NCI-H2107 treated with DMSO at 0.1 percent for 48 hours (cell line): ENCODE measurements around the gene SYT13.

Experiments used
- DNase-seq: peaks from one replicate; lab custom pipeline; 2025; ENCODE audit not compliant: unreplicated experiment; lab: John Stamatoyannopoulos, UW

Gene SYT13, protein sequence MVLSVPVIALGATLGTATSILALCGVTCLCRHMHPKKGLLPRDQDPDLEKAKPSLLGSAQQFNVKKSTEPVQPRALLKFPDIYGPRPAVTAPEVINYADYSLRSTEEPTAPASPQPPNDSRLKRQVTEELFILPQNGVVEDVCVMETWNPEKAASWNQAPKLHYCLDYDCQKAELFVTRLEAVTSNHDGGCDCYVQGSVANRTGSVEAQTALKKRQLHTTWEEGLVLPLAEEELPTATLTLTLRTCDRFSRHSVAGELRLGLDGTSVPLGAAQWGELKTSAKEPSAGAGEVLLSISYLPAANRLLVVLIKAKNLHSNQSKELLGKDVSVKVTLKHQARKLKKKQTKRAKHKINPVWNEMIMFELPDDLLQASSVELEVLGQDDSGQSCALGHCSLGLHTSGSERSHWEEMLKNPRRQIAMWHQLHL

DNA sequence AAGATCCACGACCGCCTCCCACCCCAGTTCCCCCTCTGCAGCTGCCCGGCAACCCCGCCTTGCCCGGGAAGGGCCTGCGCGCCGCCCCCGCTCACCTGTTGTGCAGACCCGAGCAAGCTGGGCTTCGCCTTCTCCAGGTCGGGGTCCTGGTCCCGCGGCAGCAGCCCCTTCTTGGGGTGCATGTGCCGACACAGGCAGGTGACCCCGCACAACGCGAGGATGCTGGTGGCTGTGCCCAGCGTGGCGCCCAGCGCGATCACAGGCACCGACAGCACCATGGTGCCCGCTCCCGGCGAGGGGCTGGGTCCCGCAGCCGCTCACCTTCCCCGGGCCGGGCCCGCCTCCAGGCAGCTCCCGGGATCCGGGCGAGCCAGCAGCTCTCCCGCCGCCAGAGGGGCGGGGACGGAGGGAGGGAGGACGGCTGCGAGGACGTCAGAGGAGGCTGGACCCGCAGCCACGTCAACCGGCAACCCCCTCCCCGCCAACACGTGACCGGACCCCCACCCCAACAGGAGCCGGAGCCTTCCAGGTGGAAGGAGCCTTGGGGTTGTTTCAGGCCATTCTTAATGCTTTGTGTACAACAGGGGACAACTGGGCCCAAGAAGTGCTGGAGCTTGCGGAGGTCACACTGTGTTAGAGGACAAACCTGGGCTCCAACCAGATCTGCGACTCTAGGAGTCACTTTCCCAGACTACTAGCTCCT lies at the start of gene SYT13:
Gene SYT13, minus strand, starts transcription at position 412 of the 703 bp plus-strand sequence. Its CDS starts 134 bp downstream, at position 278.
- no peak for DNase-seq

DNA sequence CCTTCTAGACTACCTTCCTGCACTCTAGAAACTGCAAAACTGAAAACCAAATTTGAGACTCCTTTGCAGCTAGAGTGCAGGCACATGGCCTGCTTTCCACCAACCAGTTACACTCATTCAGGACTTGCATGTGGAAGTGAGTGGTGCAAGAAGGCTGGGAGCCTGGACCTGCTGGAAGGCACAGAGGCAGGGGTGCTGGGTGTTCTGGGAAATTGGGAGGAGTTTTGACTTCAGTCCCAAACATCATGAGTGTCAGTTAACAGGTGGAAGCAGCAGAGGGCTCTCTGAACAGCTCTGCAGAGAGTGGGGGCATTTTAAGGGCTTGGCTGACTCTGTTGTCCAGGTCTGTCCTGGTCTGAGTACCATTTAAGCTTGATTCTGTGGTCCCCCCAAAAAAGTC lies 49.3 kb upstream of the SYT13 start:
- no peak for DNase-seq

DNA sequence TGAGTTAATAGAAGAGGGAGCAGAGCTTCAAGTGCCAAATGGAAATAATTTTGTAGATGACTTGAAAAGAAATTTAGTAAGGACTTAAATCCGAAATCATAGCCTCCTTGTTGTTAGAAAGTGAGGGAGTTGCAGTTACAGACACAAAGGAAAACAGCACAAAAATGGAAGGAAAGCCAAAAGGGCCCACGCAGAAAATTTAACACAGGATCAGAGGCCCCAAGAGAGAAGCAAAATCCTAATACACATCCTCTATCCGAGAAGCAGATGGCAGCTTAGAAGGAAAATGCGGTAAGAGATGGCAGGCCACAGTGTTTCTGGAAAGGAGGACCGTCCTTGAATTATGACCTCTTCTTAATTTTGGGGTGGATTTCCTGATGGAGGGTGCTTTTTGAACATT lies 48.7 kb upstream of the SYT13 start:
- DNase-seq, result no peak

DNA sequence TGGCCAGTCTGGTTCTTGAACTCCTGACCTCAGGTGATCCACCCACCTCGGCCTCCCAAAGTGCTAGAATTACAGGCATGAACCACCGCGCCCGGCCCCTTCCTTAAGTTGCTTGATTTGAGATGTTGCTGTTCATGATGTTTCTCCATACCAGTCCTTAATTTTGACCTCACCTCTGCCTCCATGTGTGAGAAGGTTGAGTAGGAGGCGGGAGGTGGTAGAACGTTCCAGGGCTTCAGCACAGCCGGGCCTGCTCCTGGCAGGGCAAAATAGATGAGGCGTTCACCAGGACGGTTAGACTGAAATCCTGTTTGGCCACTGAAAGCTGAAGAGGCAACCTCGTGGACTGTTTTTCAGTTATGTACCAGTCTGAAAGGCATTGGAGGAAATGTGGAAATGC lies 48.3 kb upstream of the SYT13 start:
- DNase-seq, result no peak

GRCh38 chr11:45333001-45333971 lies 47.1 kb upstream of the SYT13 start:
- DNase-seq, result no peak

GRCh38 chr11:45332276-45332934 lies 46.3 kb upstream of the SYT13 start:
- DNase-seq, result peak; percentile 19

GRCh38 chr11:45331839-45332238 lies 45.7 kb upstream of the SYT13 start:
- DNase-seq, result no peak

DNA sequence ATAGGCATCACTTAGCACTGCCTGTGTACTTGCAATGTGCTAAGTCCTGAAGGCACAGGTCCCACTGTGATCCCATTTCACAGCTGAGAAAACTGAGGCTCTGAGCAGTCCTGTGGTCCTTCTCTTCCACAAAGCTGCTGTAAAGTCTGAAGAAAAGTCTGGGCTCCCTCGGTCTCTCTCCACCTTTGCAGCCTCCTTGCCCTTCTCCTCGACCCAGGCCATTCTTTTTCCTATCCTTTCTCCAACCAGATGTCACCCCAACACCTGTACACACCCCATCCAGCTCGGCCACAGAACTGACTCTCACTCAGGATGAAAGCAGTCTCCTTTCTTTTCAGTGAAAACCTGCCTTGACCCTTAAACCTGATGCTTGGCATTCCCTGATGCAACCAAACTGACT lies 42.6 kb upstream of the SYT13 start:
- no peak for DNase-seq

DNA sequence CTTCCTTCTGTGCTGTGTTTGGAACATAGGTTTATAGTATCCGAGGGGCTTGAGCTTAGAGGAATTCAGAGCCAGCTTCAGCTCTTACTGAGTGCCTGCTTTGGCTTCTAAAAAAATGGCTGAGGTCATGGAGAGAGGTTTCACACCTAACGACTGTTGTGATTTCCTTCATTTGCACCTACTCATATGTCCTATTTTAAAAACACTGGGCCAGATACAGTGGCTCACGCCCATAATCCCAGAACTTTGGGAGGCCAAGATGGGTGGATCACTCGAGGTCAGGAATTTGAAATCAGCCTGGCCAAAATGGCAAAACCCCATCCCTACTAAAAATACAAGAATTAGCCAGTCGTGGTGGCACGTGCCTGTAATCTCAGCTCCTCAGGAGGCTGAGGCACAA lies 38.3 kb upstream of the SYT13 start:
- DNase-seq, result no peak

DNA sequence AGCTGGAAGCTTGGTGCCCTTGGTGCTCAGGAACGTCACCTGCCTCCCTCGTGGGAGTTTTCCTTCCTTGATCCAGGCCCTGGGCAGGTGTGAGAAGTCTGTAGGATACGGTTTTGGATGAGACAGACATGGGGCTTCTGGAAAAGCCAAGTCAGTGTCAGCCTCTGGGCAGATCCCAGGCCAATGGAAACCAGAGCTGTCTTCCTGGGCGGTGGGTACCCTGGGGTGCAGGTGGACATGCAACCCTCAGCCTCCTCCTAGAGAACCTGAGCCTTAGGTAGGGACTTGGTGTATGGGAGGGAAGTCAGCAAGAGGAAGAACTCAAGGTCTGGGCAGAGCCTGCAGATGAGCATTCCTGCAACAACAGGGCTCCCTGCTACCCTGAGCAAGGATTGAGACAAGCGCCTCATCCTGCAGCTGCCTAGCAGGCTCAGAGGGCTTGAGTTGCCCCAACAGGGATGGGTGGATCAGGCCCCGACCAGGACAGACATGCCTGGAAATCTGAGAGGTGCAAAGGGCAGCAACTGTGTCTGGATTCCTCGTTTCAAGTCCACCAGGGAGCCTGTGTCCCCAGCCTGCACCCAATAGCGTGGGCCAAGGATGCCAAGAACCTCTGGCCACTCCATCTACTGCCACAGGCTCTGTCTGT lies 37.6 kb upstream of the SYT13 start:
- DNase-seq, result no peak

DNA sequence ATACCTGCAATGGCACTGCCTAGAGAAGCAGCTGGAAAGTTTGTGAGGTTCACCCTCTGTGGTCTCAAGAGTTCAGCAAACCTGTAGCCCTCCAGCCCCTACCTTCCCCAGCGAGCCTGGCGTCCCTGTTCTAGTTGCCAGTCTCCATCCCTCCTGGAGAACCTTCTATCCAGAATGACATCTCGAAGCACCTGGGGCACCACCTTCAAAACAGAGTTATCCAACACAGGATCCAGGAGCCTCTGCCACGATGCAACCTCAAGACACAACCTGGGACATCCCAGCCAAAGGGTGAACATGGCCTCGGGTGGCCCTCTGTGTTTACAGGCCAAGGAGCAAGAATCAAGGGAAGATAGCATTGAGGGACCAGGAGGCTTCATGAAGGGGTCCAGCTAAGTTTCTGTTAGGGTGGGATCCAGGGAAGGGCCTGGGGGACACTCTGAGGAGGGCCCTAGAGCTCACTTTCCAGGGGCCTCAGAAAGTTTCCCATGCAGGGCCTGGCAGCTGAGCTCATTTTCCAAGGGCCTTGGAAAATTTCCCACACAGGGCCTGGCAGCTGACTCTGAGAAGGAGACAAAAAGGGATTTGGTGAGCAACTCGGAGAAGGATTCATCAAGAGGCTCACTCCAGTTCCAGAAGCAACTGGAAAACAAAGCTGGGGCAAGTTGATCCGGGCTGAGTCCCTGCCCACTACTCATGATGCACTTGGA lies 36.9 kb upstream of the SYT13 start:
- no peak for DNase-seq

DNA sequence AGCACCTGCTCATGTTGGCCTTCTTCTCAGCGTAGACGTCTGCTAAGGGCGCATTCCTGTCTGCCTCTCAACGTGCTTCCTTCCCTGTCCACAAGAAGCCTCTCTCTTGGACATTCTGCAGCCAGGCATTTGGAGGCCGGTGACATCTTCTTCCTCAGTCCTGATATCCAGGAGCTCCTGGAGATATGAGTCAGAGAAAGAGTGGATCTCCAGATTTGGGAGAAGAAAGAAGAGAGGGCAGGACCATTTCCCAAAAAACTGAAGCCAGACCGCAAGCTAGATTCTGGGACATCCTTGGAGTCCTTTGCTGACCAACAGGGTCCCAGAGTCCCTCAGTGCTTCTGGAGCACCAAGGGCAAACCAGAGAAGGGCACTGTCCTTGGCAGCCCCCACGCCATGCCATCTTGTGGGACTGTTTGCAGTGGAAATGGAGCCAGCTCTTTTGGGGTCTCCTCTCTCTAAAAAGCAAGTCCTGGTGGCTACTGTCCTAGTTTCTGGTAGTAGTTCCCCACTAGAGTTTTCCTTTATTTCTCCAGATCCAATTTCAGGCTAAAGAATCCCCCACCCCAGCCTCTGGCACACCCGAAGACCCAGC lies 36.1 kb upstream of the SYT13 start:
- no peak for DNase-seq

DNA sequence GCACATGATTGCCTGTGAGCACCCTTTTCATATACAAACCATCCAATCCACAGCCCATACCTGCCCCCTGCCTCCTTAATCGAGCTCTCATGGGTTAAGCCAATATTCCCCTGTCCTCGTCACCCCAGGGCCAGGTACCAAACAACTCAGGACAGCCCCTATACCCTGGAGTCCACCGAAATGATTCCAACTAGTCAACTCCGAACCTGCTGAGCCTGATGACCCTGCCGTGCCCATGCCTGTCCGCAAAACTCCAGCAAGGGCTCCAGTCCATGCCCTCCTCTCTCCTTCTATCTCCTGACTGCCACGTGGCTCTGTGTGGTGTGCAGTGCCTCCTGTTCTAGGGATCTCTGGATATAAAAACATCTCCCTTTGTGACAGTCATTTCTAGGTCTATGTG lies 35.5 kb upstream of the SYT13 start:
- no peak for DNase-seq

DNA sequence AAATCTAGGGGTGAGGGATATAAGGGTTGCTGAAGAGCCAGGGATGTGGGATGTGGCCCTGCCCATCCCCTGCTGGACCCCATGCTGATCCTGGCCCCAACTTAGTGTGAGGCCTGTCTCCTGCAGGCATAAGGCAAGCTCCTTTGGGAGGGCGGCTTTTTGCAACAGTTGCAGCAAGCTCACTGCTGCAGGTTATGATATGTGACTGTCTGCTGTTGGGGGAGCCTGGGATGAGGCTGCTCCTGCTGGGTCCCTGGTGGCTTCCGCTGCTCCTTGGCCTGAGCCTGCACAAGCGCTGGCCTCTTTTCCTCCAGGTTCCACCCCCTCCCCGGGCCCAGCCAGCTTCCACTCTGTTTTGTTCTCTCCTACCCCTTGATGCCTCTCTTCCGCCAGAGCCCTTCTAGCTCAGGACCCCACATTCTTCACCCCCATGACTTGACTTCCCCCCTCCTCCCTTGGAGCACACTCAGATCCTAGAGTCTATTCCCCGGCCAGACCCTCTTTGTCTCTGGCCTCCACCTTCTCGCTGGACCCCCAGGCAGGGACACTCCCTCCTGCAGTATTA lies 35.0 kb upstream of the SYT13 start:
- DNase-seq, result no peak

GRCh38 chr11:45320371-45320770 lies 34.2 kb upstream of the SYT13 start:
- no peak for DNase-seq

DNA sequence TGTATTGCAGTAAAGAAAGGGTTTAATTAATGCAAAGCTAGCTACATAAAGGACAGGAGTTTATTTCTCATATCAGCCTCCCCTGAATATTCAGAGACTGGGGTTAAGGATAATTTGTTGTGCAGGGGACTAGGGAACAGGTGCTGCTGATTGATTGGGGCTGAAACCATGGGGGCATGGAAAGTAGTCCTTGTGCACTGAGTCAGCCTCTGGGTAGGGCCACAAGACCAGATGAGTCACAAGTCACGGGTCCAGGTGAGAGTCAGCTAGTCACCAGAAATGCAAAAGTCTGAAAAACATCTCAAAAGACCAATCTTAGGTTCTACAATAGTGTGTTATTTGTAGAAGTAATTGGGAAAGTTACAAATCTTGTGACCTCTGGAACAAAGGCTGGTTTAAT lies 32.9 kb upstream of the SYT13 start:
- no peak for DNase-seq

- no peak for DNase-seq
Measured at GRCh38 chr11:45318516-45318915, 32.4 kb upstream of the SYT13 start.

DNA sequence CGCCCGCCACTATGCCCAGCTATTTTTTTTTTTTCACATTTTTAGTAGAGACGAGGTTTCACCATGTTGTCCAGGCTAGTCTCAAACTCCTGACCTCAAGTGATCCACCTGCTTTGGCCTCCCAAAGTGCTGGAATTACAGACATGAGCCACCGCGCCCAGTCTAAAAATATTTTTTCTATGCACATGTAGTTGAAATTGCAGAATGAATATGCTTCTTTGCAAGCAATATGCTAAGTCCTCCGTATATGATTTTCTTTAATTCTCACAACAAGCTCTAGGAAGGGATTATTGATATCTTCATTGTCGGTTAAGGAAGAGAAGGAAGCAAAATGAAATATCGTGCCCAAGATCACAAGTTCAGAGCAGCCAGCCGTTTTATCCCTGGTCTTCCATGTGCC lies 30.1 kb upstream of the SYT13 start:
- DNase-seq, result no peak

DNA sequence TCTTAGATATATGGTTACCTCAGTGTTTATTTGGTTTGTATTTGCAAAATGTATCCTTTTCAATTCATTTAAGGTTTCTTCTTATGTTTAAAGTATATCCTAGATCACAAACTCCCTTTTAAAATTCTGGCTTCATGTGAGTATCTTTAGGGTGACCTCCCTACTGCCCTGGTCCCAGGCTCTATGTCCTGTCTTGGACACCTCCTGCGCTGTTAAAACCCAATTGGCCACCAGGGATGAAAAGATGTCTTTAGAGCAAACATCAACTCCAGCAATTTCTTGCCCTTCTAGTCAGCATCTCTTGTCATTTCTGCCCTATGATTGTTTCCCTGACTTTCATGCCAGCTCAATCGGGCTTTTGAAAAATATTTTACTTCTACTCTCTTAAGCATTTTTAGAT lies 28.8 kb upstream of the SYT13 start:
- no peak for DNase-seq
